ENCODE measurements around the gene MTMR3.

The MTMR3 gene

GRCh38 chr22:29997107-29997506 lies 114.1 kb downstream of the MTMR3 start:
- no peak for FAIRE-seq
- DNase-seq (ENCODE audit: insufficient read length, low spot score): no peak

GRCh38 chr22:29997516-29997915 lies 114.5 kb downstream of the MTMR3 start:
- FAIRE-seq (no peak), DNase-seq (ENCODE audit: insufficient read length, low spot score) (no peak)

- FAIRE-seq (no peak), DNase-seq (ENCODE audit: insufficient read length, low spot score) (no peak)
Observed at GRCh38 chr22:29998627-29999384, 115.8 kb downstream of the MTMR3 start.

- FAIRE-seq: no peak
- no peak for DNase-seq (ENCODE audit: insufficient read length, low spot score)
Observed at GRCh38 chr22:30000566-30000965, 117.6 kb downstream of the MTMR3 start.

- FAIRE-seq (no peak), DNase-seq (ENCODE audit: insufficient read length, low spot score) (no peak)
Observed at GRCh38 chr22:30001459-30001858, 118.5 kb downstream of the MTMR3 start.

- FAIRE-seq: no peak
- no peak for DNase-seq (ENCODE audit: insufficient read length, low spot score)
Observed at GRCh38 chr22:30002861-30003486, 120.0 kb downstream of the MTMR3 start.

GRCh38 chr22:30004101-30004500 lies 121.1 kb downstream of the MTMR3 start:
- no peak for FAIRE-seq
- DNase-seq (ENCODE audit: insufficient read length, low spot score): no peak

- DNase-seq (ENCODE audit: insufficient read length, low spot score) (no peak), FAIRE-seq (no peak)
Observed at GRCh38 chr22:30004694-30005093, 121.7 kb downstream of the MTMR3 start.

GRCh38 chr22:30005213-30005857 lies 122.4 kb downstream of the MTMR3 start:
- FAIRE-seq: no peak
- DNase-seq (ENCODE audit: insufficient read length, low spot score): peak; percentile 52

GRCh38 chr22:30007361-30007760 lies 124.4 kb downstream of the MTMR3 start:
- FAIRE-seq (no peak), DNase-seq (ENCODE audit: insufficient read length, low spot score) (no peak)

GRCh38 chr22:30008401-30008800 lies 125.4 kb downstream of the MTMR3 start:
- DNase-seq (ENCODE audit: insufficient read length, low spot score) (no peak), FAIRE-seq (no peak)

GRCh38 chr22:30009478-30009877 lies 126.5 kb downstream of the MTMR3 start:
- no peak for FAIRE-seq
- DNase-seq (ENCODE audit: insufficient read length, low spot score): no peak

GRCh38 chr22:30010789-30011405 lies 127.9 kb downstream of the MTMR3 start:
- no peak for DNase-seq (ENCODE audit: insufficient read length, low spot score)
- FAIRE-seq: no peak

GRCh38 chr22:30013201-30013600 lies 130.2 kb downstream of the MTMR3 start:
- no peak for FAIRE-seq

GRCh38 chr22:30014244-30014643 lies 131.3 kb downstream of the MTMR3 start:
- FAIRE-seq: no peak
- no peak for DNase-seq (ENCODE audit: insufficient read length, low spot score)

More at GRCh38 chr22:30013201-30013600, 130.2 kb downstream of the MTMR3 start:
- DNase-seq (ENCODE audit: insufficient read length, low spot score): no peak

- no peak for DNase-seq (ENCODE audit: insufficient read length, low spot score)
- FAIRE-seq: no peak
Observed at GRCh38 chr22:30015229-30015797, 132.3 kb downstream of the MTMR3 start.

GRCh38 chr22:30015846-30016245 lies 132.9 kb downstream of the MTMR3 start:
- FAIRE-seq: no peak
- DNase-seq (ENCODE audit: insufficient read length, low spot score): no peak

- DNase-seq (ENCODE audit: insufficient read length, low spot score) (no peak), FAIRE-seq (no peak)
Observed at GRCh38 chr22:30016596-30016995, 133.6 kb downstream of the MTMR3 start.

GRCh38 chr22:30017375-30018223 lies 134.6 kb downstream of the MTMR3 start:
- no peak for DNase-seq (ENCODE audit: insufficient read length, low spot score)

GRCh38 chr22:30020511-30020910 lies 137.5 kb downstream of the MTMR3 start:
- FAIRE-seq (no peak), DNase-seq (ENCODE audit: insufficient read length, low spot score) (no peak)

More at GRCh38 chr22:30017375-30018223, 134.6 kb downstream of the MTMR3 start:
- FAIRE-seq: no peak

Measured in HTR-8/SVneo (cell line).